ENCODE results near the gene CTNNAL1.

The CTNNAL1 gene

DNA sequence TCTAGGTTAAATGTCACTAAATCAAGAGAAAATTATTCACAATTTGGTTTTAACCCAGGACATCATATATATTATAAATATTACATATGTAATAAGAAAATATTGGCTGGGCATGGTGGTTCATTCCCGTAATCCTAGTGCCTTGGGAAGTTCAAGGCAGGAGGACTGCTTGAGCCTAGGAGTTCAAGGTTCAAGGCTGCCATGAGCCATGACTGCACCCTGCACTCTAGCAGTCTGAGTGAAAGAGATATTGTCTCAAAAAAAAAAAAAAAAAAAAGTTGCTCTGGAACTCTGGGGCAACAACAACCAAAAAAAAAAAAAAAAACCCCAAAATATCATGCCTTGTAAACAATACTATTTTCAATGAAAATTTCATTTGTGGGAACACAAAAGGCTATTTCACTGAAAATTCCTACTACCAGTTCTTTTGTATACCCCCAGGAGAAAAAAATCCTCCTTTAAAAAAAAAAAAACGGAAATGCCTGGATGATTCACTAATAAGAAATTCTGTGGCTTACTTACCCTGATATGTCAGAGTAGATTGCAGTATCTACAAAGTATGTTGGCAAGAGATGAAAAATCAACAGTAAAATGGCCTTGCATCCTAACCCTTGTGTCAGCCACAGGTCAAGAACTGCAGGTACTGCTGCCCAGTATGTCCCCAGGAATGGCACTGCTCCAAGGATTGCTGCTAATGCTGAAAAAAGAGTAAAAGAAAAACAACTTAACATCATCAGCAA is 22.6 kb upstream of the CTNNAL1 start:
- TF ChIP-seq CTCF (conservative IDR thresholded peaks at IDR 0.05) (no peak), ZFX (IDR thresholded peaks at IDR 0.05) (no peak)
- H3K27ac ChIP-seq, result no peak overlapping the region

- TF ChIP-seq CTCF (conservative IDR thresholded peaks at IDR 0.05) (no peak), ZFX (IDR thresholded peaks at IDR 0.05) (no peak)
- no peak overlapping the region for H3K27ac ChIP-seq
These were observed 20.8 kb upstream of the CTNNAL1 start for GRCh38 chr9:109033941-109034700.

GRCh38 chr9:109031241-109031640 is 17.9 kb upstream of the CTNNAL1 start:
- H3K27ac ChIP-seq, result no peak overlapping the region
- TF ChIP-seq CTCF (conservative IDR thresholded peaks at IDR 0.05), result no peak

DNA sequence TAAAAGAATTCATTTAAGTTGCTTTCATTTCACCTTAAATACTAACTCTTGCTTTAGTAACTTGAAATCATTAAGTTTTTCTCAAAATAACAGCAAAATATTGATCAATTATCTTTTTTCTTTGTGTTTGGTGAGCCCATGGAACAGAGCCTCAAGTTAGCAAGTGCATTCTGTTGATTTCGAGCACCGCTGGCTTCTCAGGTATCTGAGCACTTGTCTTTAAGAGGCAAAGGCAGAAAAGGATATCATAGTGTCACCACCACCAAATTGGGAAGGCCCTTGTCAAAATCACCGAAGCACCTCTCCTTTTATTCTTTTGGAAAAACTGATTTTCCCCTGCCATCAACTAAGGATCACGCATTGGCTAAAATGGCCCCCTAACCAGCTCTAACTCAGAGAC is 17.1 kb upstream of the CTNNAL1 start:
- H3K27ac ChIP-seq, result no peak overlapping the region
- TF ChIP-seq ZFX (IDR thresholded peaks at IDR 0.05) (no peak), CTCF (conservative IDR thresholded peaks at IDR 0.05) (no peak)

GRCh38 chr9:109028457-109028856 is 15.2 kb upstream of the CTNNAL1 start:
- no peak for TF ChIP-seq ZFX (IDR thresholded peaks at IDR 0.05)
- TF ChIP-seq CTCF (conservative IDR thresholded peaks at IDR 0.05), result no peak
- H3K27ac ChIP-seq, result no peak overlapping the region

DNA sequence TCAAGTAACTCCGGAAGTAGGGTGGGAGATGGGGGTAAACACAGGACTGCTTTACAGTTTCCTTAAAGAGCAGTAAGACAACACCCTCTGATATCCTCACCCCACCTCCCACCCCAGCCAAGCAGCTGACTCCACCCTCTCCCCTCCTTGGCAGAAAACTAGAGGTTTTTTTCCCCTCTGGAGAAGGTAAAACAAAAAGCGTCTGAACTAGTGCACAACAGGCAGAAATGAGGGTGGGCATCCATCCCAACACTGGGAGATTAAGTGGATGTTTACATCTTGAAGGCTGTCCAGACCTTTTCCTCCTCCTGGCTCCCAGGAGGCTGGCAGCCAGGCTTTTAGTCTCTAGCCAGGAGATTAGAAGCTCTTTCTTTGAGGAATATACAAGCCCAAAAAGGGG is 13.9 kb upstream of the CTNNAL1 start:
- H3K27ac ChIP-seq, result no peak overlapping the region
- TF ChIP-seq ZFX (IDR thresholded peaks at IDR 0.05) (no peak), CTCF (conservative IDR thresholded peaks at IDR 0.05) (no peak)

- no peak overlapping the region for H3K27ac ChIP-seq
- TF ChIP-seq ZFX (IDR thresholded peaks at IDR 0.05) (no peak), CTCF (conservative IDR thresholded peaks at IDR 0.05) (no peak)
These were observed 13.0 kb upstream of the CTNNAL1 start for GRCh38 chr9:109026306-109026705.

Measured in C4-2B (cell line).